Liver (tissue), 9 donors: ENCODE data around the gene PAPPA. TPM values are rescaled to one million over a fixed set of nuclear protein-coding genes. Genes with fewer than 3 reads are reported as not detected.

Source experiments
- DNase-seq: peaks from one replicate; pipeline ENCODE4 v3.0.0-alpha.2; 2017; ENCODE audit warnings: low spot score
- H3K27ac ChIP-seq, 2 donors: one replicate each; pipeline ENCODE4 v1.7.0; 2013; ENCODE audit warnings: inconsistent platforms in 2 of 2, low read length in 2 of 2, control low read depth in 1 of 2, low read depth in 1 of 2, mild to moderate bottlenecking in 1 of 2
- H3K27me3 ChIP-seq, 4 donors: one replicate each; pipeline versions ENCODE4 v1.6.1 to v1.7.0; 2013; ENCODE audit warnings: low read length in 3 of 4, inconsistent platforms in 1 of 4, mild to moderate bottlenecking in 1 of 4, moderate library complexity in 1 of 4; ENCODE audit not compliant: control insufficient read depth in 4 of 4, insufficient read depth in 4 of 4
- H3K36me3 ChIP-seq, 4 donors: one replicate each; pipeline versions ENCODE4 v1.6.1 to v1.7.0; 2013; ENCODE audit warnings: low read length in 3 of 4, mild to moderate bottlenecking in 3 of 4, low read depth in 1 of 4, moderate library complexity in 1 of 4; ENCODE audit not compliant: control insufficient read depth in 4 of 4, insufficient read depth in 3 of 4
- H3K4me1 ChIP-seq, 4 donors: one replicate each; pipeline versions ENCODE4 v1.6.1 to v1.7.0; 2013; ENCODE audit warnings: low read length in 3 of 4, mild to moderate bottlenecking in 3 of 4, moderate library complexity in 1 of 4; ENCODE audit not compliant: control insufficient read depth in 4 of 4, insufficient read depth in 4 of 4
- H3K4me3 ChIP-seq, 3 donors: one replicate each; pipeline versions ENCODE4 v1.6.1 to v1.7.0; 2013; ENCODE audit warnings: low read length in 3 of 3, control low read depth in 1 of 3, low read depth in 1 of 3, mild to moderate bottlenecking in 1 of 3
- H3K9ac ChIP-seq, 2 donors: one replicate each; pipeline ENCODE4 v1.7.0; 2013; ENCODE audit warnings: low read length in 2 of 2, mild to moderate bottlenecking in 2 of 2, moderate library complexity in 2 of 2, control low read depth in 1 of 2, low read depth in 1 of 2
- H3K9me3 ChIP-seq, 4 donors: one replicate each; pipeline versions ENCODE4 v1.6.1 to v1.7.0; 2013; ENCODE audit warnings: low read length in 3 of 4; ENCODE audit not compliant: control insufficient read depth in 4 of 4
- EGR1 ChIP-seq, 2 donors: IDR thresholded peaks; 2 replicates each; pipeline ENCODE4 v1.6.1; 2016 to 2018; ENCODE audit warnings: antibody characterized with exemption in 2 of 2, low read depth in 2 of 2
- FOXA1 ChIP-seq: IDR thresholded peaks from 2 replicates; pipeline ENCODE4 v1.6.1; 2016; ENCODE audit warnings: antibody characterized with exemption
- GABPA ChIP-seq, 2 donors: IDR thresholded peaks in 1 of 2; conservative IDR thresholded peaks in 1 of 2; 2 replicates each; pipeline ENCODE4 v1.6.1; 2016; ENCODE audit warnings: antibody characterized with exemption in 2 of 2, mild to moderate bottlenecking in 1 of 2, moderate library complexity in 1 of 2
- HNF4A ChIP-seq, 2 donors: conservative IDR thresholded peaks; 2 replicates each; pipeline ENCODE4 v1.6.1; 2016; ENCODE audit warnings: antibody characterized with exemption in 2 of 2, mild to moderate bottlenecking in 2 of 2
- HNF4G ChIP-seq: IDR thresholded peaks from 2 replicates; pipeline ENCODE4 v1.6.1; 2016; ENCODE audit warnings: antibody characterized with exemption
- JUND ChIP-seq, 2 donors: IDR thresholded peaks; 2 replicates each; pipeline ENCODE4 v1.6.1; 2016; ENCODE audit warnings: antibody characterized with exemption in 2 of 2
- NR2F2 ChIP-seq: IDR thresholded peaks from 2 replicates; pipeline ENCODE4 v1.6.1; 2016; ENCODE audit warnings: antibody characterized with exemption
- RAD21 ChIP-seq, 2 donors: IDR thresholded peaks; 2 replicates each; pipeline ENCODE4 v1.6.1; 2016; ENCODE audit warnings: antibody characterized with exemption in 2 of 2, mild to moderate bottlenecking in 2 of 2
- RXRA ChIP-seq, 2 donors: IDR thresholded peaks; 2 replicates each; pipeline ENCODE4 v1.6.1; 2017 to 2018; ENCODE audit warnings: antibody characterized with exemption in 2 of 2, mild to moderate bottlenecking in 1 of 2
- SP1 ChIP-seq: IDR thresholded peaks from 2 replicates; pipeline ENCODE4 v1.6.1; 2018; ENCODE audit warnings: antibody characterized with exemption, mild to moderate bottlenecking
- TAF1 ChIP-seq: conservative IDR thresholded peaks from 2 replicates; pipeline ENCODE4 v1.6.1; 2016; ENCODE audit warnings: antibody characterized with exemption, mild to moderate bottlenecking
- YY1 ChIP-seq: IDR thresholded peaks from 2 replicates; pipeline ENCODE4 v1.6.1; 2016; ENCODE audit warnings: antibody characterized with exemption, mild to moderate bottlenecking
- WGBS: extraction: QIAGEN DNeasy Blood & Tissue Kit; methylation state at CpG from one replicate; pipeline ENCODE4 v1.1.7; 2013; 5-methylcytosine and 5-hydroxymethylcytosine counted together
- polyA plus RNA-seq, 2 donors: library from polyadenylated mRNA; stranded (reverse) in 1 of 2; unstranded in 1 of 2; fragments of 200-250 nt in 1 of 2; fragments of >200 nt in 1 of 2; fragmentation: Nextera tagmentation in 1 of 2; extraction: Ambion mirVana in 1 of 2; gene quantifications; one replicate each; pipeline versions ENCODE4 v1.2.1 to v1.2.3, GENCODE V29; 2013 to 2015
- total RNA-seq, 2 donors: library from RNA; depleted of rRNA; stranded (reverse); fragments of >200 nt; gene quantifications; one replicate each; pipeline ENCODE4 v1.2.3, GENCODE V29; 2014
- TF ChIP-seq, protein P1 (sequence below): IDR thresholded peaks from 2 replicates; pipeline ENCODE4 v1.6.1; 2016; ENCODE audit warnings: antibody characterized with exemption
- TF ChIP-seq, protein P2 (sequence below): IDR thresholded peaks from 2 replicates; pipeline ENCODE4 v1.6.1; 2016; ENCODE audit warnings: antibody characterized with exemption
- TF ChIP-seq, protein P3 (sequence below): IDR thresholded peaks from 2 replicates; pipeline ENCODE4 v1.6.1; 2016; ENCODE audit warnings: antibody characterized with exemption
- TF ChIP-seq, protein P4 (sequence below): IDR thresholded peaks from 2 replicates; pipeline ENCODE4 v1.6.1; 2016; ENCODE audit warnings: antibody characterized with exemption, mild to moderate bottlenecking
- TF ChIP-seq, protein P5 (sequence below): fragments of 150-350 bp; IDR thresholded peaks from 2 replicates; pipeline ENCODE4 v1.5.1; 2017; ENCODE audit warnings: improper control_type of control experiment, low read depth, low read length; ENCODE audit not compliant: missing input control
- donor health status: healthy.
- donor health status: healthy.
- donor health status: healthy.
- donor health status: healthy.
- donor health status: healthy.

Gene PAPPA
- total and polyA plus RNA-seq, 4 donors = 0.03 to 0.33 (median 0.20) TPM

DNA sequence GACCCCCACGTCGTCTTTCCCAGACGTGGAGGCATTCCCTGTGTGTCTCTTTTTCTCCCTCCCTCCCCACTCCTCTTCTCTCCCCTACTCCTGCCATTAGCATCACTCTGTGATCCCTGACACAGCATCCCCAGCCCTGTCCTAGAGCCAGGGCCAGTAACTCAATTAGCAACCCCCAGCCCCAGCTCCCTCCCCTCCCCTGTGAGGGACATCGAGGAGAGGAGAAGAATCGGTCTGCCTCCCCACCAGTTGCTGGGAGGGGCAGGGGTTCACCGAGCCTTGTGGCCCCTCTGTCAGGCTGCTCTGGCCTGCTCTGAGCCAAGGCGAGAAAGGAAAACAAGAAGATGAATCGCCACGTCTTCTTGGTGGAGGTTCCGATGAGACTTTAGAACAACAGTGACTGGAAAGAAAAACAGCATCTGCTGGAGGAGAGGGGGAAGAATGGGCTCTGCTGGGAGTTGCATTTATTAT is 123.1 kb downstream of the PAPPA start:
- no peak for DNase-seq
- H3K27me3 ChIP-seq = peaks cover 0 to 5% (median 0%) of the 10 kb centered on the region in 4 donors
- 53% methylated on average over 10 of the region's 10 CpGs for WGBS
- no peaks in the 10 kb centered on the region for H3K9me3 ChIP-seq
- no peaks in the 10 kb centered on the region for H3K36me3 ChIP-seq
- no peak overlapping the region for H3K27ac ChIP-seq
- H3K4me3 ChIP-seq = no peak overlapping the region
- TF ChIP-seq, protein P1, sequence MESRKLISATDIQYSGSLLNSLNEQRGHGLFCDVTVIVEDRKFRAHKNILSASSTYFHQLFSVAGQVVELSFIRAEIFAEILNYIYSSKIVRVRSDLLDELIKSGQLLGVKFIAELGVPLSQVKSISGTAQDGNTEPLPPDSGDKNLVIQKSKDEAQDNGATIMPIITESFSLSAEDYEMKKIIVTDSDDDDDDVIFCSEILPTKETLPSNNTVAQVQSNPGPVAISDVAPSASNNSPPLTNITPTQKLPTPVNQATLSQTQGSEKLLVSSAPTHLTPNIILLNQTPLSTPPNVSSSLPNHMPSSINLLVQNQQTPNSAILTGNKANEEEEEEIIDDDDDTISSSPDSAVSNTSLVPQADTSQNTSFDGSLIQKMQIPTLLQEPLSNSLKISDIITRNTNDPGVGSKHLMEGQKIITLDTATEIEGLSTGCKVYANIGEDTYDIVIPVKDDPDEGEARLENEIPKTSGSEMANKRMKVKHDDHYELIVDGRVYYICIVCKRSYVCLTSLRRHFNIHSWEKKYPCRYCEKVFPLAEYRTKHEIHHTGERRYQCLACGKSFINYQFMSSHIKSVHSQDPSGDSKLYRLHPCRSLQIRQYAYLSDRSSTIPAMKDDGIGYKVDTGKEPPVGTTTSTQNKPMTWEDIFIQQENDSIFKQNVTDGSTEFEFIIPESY = no peak
- TF ChIP-seq HNF4A (conservative IDR thresholded peaks at IDR 0.05) (no peak), RAD21 (IDR thresholded peaks at IDR 0.05) (no peak)
- TF ChIP-seq, protein P2, sequence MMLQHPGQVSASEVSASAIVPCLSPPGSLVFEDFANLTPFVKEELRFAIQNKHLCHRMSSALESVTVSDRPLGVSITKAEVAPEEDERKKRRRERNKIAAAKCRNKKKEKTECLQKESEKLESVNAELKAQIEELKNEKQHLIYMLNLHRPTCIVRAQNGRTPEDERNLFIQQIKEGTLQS = no peak
- H3K9ac ChIP-seq = no peak overlapping the region
- peaks cover 0 to 3% (median 0%) of the 10 kb centered on the region in 4 donors for H3K4me1 ChIP-seq

DNA sequence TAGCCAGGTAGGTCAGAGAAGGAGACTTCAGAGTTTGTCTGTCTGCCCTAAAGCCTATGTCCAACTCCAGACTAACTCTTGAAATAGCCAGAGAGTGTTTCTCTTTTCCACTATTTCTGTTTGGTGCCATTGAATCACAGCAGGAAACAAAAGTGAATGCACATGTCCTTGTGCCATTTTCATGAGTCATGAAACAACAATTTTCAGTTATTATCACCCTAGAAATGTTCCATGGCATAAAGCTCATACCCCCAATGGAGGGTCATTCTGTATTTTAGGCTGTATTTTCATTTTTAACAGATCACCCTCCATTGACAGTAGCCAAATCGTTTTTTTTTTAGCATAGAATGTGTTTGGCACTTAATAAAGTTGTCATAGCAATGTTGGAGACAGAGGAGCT is 124.7 kb downstream of the PAPPA start:
- H3K9ac ChIP-seq = no peak overlapping the region
- peaks cover 0 to 5% (median 0%) of the 10 kb centered on the region in 4 donors for H3K27me3 ChIP-seq
- no peaks in the 10 kb centered on the region for H3K36me3 ChIP-seq
- no peak overlapping the region for H3K27ac ChIP-seq
- H3K4me1 ChIP-seq = peaks cover 0 to 3% (median 0%) of the 10 kb centered on the region in 4 donors
- TF ChIP-seq EGR1 (IDR thresholded peaks at IDR 0.05; ENCODE audit: low read depth in 2 of 2) = no peak
- TF ChIP-seq, protein P1 = no peak
- TF ChIP-seq, protein P3, sequence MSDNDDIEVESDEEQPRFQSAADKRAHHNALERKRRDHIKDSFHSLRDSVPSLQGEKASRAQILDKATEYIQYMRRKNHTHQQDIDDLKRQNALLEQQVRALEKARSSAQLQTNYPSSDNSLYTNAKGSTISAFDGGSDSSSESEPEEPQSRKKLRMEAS = no peak
- TF ChIP-seq RAD21 (IDR thresholded peaks at IDR 0.05) = no peak
- TF ChIP-seq YY1 = no peak
- TF ChIP-seq, protein P4, sequence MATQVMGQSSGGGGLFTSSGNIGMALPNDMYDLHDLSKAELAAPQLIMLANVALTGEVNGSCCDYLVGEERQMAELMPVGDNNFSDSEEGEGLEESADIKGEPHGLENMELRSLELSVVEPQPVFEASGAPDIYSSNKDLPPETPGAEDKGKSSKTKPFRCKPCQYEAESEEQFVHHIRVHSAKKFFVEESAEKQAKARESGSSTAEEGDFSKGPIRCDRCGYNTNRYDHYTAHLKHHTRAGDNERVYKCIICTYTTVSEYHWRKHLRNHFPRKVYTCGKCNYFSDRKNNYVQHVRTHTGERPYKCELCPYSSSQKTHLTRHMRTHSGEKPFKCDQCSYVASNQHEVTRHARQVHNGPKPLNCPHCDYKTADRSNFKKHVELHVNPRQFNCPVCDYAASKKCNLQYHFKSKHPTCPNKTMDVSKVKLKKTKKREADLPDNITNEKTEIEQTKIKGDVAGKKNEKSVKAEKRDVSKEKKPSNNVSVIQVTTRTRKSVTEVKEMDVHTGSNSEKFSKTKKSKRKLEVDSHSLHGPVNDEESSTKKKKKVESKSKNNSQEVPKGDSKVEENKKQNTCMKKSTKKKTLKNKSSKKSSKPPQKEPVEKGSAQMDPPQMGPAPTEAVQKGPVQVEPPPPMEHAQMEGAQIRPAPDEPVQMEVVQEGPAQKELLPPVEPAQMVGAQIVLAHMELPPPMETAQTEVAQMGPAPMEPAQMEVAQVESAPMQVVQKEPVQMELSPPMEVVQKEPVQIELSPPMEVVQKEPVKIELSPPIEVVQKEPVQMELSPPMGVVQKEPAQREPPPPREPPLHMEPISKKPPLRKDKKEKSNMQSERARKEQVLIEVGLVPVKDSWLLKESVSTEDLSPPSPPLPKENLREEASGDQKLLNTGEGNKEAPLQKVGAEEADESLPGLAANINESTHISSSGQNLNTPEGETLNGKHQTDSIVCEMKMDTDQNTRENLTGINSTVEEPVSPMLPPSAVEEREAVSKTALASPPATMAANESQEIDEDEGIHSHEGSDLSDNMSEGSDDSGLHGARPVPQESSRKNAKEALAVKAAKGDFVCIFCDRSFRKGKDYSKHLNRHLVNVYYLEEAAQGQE = no peak
- TF ChIP-seq TAF1 = no peak
- no peak for TF ChIP-seq HNF4A (conservative IDR thresholded peaks at IDR 0.05)
- no peak for TF ChIP-seq HNF4G
- no peak for TF ChIP-seq GABPA (IDR thresholded peaks at IDR 0.05 in 1 of 2, conservative IDR thresholded peaks at IDR 0.05 in 1 of 2)
- no peak for TF ChIP-seq RXRA (IDR thresholded peaks at IDR 0.05)
- TF ChIP-seq SP1 = no peak
- no peak for TF ChIP-seq NR2F2
- TF ChIP-seq, protein P5, sequence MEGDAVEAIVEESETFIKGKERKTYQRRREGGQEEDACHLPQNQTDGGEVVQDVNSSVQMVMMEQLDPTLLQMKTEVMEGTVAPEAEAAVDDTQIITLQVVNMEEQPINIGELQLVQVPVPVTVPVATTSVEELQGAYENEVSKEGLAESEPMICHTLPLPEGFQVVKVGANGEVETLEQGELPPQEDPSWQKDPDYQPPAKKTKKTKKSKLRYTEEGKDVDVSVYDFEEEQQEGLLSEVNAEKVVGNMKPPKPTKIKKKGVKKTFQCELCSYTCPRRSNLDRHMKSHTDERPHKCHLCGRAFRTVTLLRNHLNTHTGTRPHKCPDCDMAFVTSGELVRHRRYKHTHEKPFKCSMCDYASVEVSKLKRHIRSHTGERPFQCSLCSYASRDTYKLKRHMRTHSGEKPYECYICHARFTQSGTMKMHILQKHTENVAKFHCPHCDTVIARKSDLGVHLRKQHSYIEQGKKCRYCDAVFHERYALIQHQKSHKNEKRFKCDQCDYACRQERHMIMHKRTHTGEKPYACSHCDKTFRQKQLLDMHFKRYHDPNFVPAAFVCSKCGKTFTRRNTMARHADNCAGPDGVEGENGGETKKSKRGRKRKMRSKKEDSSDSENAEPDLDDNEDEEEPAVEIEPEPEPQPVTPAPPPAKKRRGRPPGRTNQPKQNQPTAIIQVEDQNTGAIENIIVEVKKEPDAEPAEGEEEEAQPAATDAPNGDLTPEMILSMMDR = no peak
- TF ChIP-seq JUND (IDR thresholded peaks at IDR 0.05) = no peak
- TF ChIP-seq FOXA1 = no peak
- no peak for DNase-seq
- no peak overlapping the region for H3K4me3 ChIP-seq
- WGBS = 59% methylated on average over 1 of the region's 1 CpG
- no peaks in the 10 kb centered on the region for H3K9me3 ChIP-seq
